Tongue (tissue), 2 donors: ENCODE data around the gene RALB. TPM values are rescaled to one million over a fixed set of nuclear protein-coding genes. Genes with fewer than 3 reads are reported as not detected.
"Not testable (repeated sequence)": the region's sequence is repeated elsewhere in the genome, so short reads cannot be mapped to it uniquely, and the experiment has no call there.

Experiments used
- DNase-seq: peaks from one replicate; pipeline ENCODE4 v3.0.0-alpha.2; 2015
- total RNA-seq: library from RNA; depleted of rRNA; stranded (reverse); fragments of >200 nt; gene quantifications from one replicate; pipeline ENCODE4 v1.2.3, GENCODE V29; 2014

RALB gene
- total RNA-seq, 1 donor from 2014 or later, result 56.4 TPM

- no peak for DNase-seq
Measured at GRCh38 chr2:120243211-120243610, 9.4 kb upstream of the RALB start.

- no peak for DNase-seq
Measured at GRCh38 chr2:120243875-120244553, 8.6 kb upstream of the RALB start.

GRCh38 chr2:120244656-120245519, 7.8 kb upstream of the RALB start:
- no peak for DNase-seq

- peak; percentile 72 for DNase-seq
Measured at GRCh38 chr2:120245520-120246332, 6.9 kb upstream of the RALB start.

- DNase-seq, result no peak
Measured at GRCh38 chr2:120246546-120247300, 5.9 kb upstream of the RALB start.

GRCh38 chr2:120247851-120248250, 4.8 kb upstream of the RALB start:
- no peak for DNase-seq

GRCh38 chr2:120250640-120251039, 2.0 kb upstream of the RALB start:
- DNase-seq, result no peak

GRCh38 chr2:120251078-120251477, 1.6 kb upstream of the RALB start:
- DNase-seq, result no peak

- DNase-seq, result no peak
Measured at GRCh38 chr2:120251880-120252224, 800 bp upstream of the RALB start.

GRCh38 chr2:120253021-120253882, 600 bp downstream of the RALB start:
- peak; percentile 89 for DNase-seq

GRCh38 chr2:120254178-120254577, 1.5 kb downstream of the RALB start:
- no peak for DNase-seq

- DNase-seq, result no peak
Measured at GRCh38 chr2:120255071-120255470, 2.4 kb downstream of the RALB start.

GRCh38 chr2:120255986-120256650, 3.5 kb downstream of the RALB start:
- DNase-seq, result no peak

- no peak for DNase-seq
Measured at GRCh38 chr2:120256651-120257000, 4.0 kb downstream of the RALB start.

GRCh38 chr2:120257522-120257921, 4.9 kb downstream of the RALB start:
- DNase-seq, result no peak

- no peak for DNase-seq
Measured at GRCh38 chr2:120258196-120258595, 5.5 kb downstream of the RALB start.

- not testable (repeated sequence) for DNase-seq
Measured at GRCh38 chr2:120259939-120260338, 7.3 kb downstream of the RALB start.

- DNase-seq, result no peak
Measured at GRCh38 chr2:120260736-120261135, 8.1 kb downstream of the RALB start.

- DNase-seq, result no peak
Measured at GRCh38 chr2:120261387-120262006, 8.8 kb downstream of the RALB start.

- no peak for DNase-seq
Measured at GRCh38 chr2:120262150-120262549, 9.5 kb downstream of the RALB start.
